Prostate gland (tissue), 2 donors: ENCODE data around the gene OBSL1. TPM values are rescaled to one million over a fixed set of nuclear protein-coding genes. Genes with fewer than 3 reads are reported as not detected.
A peak's percentile ranks its signal among the peaks of the same experiment; 100 is the strongest.

Experiments
- DNase-seq: peaks from one replicate; pipeline ENCODE4 v3.0.0-alpha.2; 2019; ENCODE audit warnings: low spot score
- H3K27ac ChIP-seq, 2 donors: fragments of 200-600 bp; sonication (generic); 2 replicates each; pipeline ENCODE4 v1.5.1; 2017 to 2019
- H3K27me3 ChIP-seq: fragments of 200-600 bp; sonication (generic); replicated peaks from 2 replicates; pipeline ENCODE4 v1.5.1; 2019; ENCODE audit not compliant: insufficient read depth
- H3K36me3 ChIP-seq, 2 donors: fragments of 200-600 bp; sonication (generic); 1 replicate in 1 of 2; 2 replicates in 1 of 2; pipeline versions ENCODE4 v1.5.1 to v1.8.1; 2017 to 2019
- H3K4me1 ChIP-seq: fragments of 200-600 bp; sonication (generic); replicated peaks from 2 replicates; pipeline ENCODE4 v1.5.1; 2019
- H3K4me3 ChIP-seq, 2 donors: fragments of 200-600 bp; sonication (generic); 2 replicates each; pipeline ENCODE4 v1.5.1; 2017 to 2019
- H3K9me3 ChIP-seq: fragments of 200-600 bp; sonication (generic); 2 replicates; pipeline ENCODE4 v1.5.1; 2017
- POLR2A ChIP-seq: fragments of 450-650 bp; IDR thresholded peaks from one replicate; pipeline ENCODE4 v1.6.1; 2016; ENCODE audit warnings: antibody characterized with exemption, mild to moderate bottlenecking
- POLR2AphosphoS5 ChIP-seq: sonication (generic); formaldehyde crosslinking; IDR thresholded peaks from one replicate; pipeline ENCODE4 v1.6.1; 2017; ENCODE audit warnings: antibody characterized with exemption
- WGBS: methylation state at CpG from one replicate; pipeline ENCODE4 v1.1.5; 2018; 5-methylcytosine and 5-hydroxymethylcytosine counted together
- intact Hi-C: fragments of 100-400 bp; cut with DNase I; formaldehyde crosslinking; loops from one replicate; pipeline ENCODE4 v1.14.2; 2022
- total RNA-seq, 2 donors: library from RNA; depleted of rRNA; stranded (reverse); fragments of >200 nt; gene quantifications; one replicate each; pipeline ENCODE4 v1.1.0, GENCODE V29; 2016
- TF ChIP-seq, protein P1 (sequence below), 4 experiments: fragments of 200-600 bp in 2 of 4; fragments of 450-650 bp in 2 of 4; sonication (generic) in 2 of 4; IDR thresholded peaks; 1 replicate in 3 of 4; 2 replicates in 1 of 4; pipeline ENCODE4 v1.5.1; 2016 to 2019; ENCODE audit warnings: antibody characterized with exemption in 4 of 4, mild to moderate bottlenecking in 2 of 4, moderate library complexity in 2 of 4

The OBSL1 gene
- total RNA-seq, 2 donors from 2014 or later = 142 to 330 TPM

DNA sequence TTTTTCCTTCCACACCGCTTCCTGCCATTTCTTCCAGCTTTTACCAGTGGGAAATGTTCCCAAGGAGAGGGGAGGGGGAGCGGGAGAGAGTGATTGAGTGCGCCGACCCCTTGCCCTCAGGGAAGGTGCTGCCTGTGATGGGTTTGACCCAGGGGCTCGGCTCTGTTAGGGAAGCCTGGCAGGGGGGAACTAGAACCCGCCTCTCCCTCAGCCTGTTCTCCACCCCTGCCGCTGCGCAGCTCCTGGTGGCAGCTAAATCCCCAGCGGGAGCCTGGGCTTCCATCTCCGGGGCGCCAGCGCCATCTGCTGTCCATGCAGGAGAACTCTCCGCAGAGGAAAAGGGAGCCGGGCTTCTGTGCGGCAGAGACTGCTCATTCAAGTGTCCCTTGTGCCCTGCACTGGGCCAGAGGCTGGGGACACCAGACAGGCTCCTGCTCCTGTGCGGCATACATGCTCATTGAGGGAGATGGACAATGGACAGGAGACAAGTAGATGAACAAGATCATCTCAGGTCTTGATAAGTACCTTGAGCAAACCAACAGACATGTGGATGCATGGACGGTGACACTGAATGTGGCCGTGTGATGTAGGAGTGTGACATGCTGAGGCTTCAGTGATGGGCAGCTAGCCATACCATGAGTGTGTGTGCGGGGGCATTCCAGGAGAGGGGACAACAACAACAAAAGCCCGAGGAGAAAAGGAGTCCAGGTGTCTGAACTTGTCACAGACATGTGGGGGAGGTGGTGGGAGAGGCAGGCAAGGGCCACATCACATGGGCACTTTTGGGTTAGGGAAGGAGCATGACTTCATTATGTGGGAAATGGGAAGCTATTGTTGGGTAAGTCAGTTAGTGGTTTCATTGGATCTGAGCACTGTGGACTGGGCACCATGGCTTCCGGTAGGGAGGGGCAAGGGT lies 41.0 kb downstream of the OBSL1 start:
- Histone ChIP-seq H3K27ac (no peak overlapping the region), H3K4me1 (no peaks in the 10 kb centered on the region), H3K36me3 (no peaks in the 10 kb centered on the region), H3K27me3 (no peaks in the 10 kb centered on the region), H3K4me3 (no peak overlapping the region), H3K9me3 (no peaks in the 10 kb centered on the region)
- DNase-seq = peak; percentile 74
- TF ChIP-seq, protein P1, sequence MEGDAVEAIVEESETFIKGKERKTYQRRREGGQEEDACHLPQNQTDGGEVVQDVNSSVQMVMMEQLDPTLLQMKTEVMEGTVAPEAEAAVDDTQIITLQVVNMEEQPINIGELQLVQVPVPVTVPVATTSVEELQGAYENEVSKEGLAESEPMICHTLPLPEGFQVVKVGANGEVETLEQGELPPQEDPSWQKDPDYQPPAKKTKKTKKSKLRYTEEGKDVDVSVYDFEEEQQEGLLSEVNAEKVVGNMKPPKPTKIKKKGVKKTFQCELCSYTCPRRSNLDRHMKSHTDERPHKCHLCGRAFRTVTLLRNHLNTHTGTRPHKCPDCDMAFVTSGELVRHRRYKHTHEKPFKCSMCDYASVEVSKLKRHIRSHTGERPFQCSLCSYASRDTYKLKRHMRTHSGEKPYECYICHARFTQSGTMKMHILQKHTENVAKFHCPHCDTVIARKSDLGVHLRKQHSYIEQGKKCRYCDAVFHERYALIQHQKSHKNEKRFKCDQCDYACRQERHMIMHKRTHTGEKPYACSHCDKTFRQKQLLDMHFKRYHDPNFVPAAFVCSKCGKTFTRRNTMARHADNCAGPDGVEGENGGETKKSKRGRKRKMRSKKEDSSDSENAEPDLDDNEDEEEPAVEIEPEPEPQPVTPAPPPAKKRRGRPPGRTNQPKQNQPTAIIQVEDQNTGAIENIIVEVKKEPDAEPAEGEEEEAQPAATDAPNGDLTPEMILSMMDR (IDR thresholded peaks at IDR 0.05) = peak; percentile 90 to 100 (median 97)
- TF ChIP-seq POLR2AphosphoS5 = peak; percentile 68
- TF ChIP-seq POLR2A = no peak
- intact Hi-C loops = loop anchor here (10.0 kb wide), 1 partner anchor 236 kb away; no protein-coding TSS in a partner anchor
- 14% methylated on average over 21 of the region's 21 CpGs for WGBS

DNA sequence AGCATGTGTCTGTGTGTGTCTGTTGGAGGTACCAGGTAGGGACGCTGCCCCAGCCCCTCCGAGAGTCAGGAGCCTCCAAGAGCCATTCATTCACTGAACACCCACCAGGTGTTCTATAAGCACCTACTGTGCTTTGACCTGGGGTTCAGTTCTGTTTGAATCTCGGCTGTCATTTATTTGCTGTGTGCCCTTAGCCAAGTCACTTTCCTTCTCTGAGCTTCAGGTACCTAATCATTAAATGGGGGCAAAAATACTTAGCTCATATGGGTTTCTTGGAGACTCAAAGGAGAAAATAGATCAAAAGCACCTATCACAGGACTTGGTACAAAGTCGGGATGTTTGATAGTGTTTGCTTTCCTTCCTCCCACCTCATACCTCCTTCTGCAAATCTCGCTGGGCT lies 43.9 kb downstream of the OBSL1 start:
- no peaks in the 10 kb centered on the region for H3K9me3 ChIP-seq
- intact Hi-C loops = no loop called here
- no peak for TF ChIP-seq POLR2AphosphoS5
- H3K4me3 ChIP-seq = no peak overlapping the region
- 58% methylated on average over 5 of the region's 5 CpGs for WGBS
- H3K27me3 ChIP-seq = peaks cover 5% of the 10 kb centered on the region
- H3K4me1 ChIP-seq = peaks cover 1% of the 10 kb centered on the region
- DNase-seq = no peak
- no peak overlapping the region for H3K27ac ChIP-seq
- no peaks in the 10 kb centered on the region for H3K36me3 ChIP-seq

DNA sequence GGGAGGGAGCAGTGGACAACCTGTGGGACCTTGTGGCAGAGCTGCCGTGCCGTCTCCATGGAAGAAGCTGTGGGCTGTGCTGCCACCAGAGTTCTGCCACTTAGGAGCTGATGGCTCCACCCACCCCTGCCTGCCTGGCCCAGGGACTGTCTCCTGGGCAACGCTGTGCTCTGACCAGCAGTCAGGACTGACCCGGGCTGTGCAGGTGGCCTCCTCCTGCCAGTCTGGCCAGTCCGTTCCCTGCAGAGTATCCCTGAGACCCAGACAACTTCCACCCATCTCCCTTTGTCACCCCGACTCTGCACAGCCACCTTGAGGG lies 44.3 kb downstream of the OBSL1 start:
- Histone ChIP-seq H3K4me1 (peaks cover 3% of the 10 kb centered on the region), H3K36me3 (no peaks in the 10 kb centered on the region), H3K9me3 (no peaks in the 10 kb centered on the region), H3K27me3 (peaks cover 5% of the 10 kb centered on the region), H3K4me3 (no peak overlapping the region), H3K27ac (no peak overlapping the region)
- no peak for TF ChIP-seq POLR2AphosphoS5
- TF ChIP-seq, protein P1 (IDR thresholded peaks at IDR 0.05) = no peak
- TF ChIP-seq POLR2A = no peak
- 29% methylated on average over 6 of the region's 6 CpGs for WGBS
- intact Hi-C loops = no loop called here
- no peak for DNase-seq

DNA sequence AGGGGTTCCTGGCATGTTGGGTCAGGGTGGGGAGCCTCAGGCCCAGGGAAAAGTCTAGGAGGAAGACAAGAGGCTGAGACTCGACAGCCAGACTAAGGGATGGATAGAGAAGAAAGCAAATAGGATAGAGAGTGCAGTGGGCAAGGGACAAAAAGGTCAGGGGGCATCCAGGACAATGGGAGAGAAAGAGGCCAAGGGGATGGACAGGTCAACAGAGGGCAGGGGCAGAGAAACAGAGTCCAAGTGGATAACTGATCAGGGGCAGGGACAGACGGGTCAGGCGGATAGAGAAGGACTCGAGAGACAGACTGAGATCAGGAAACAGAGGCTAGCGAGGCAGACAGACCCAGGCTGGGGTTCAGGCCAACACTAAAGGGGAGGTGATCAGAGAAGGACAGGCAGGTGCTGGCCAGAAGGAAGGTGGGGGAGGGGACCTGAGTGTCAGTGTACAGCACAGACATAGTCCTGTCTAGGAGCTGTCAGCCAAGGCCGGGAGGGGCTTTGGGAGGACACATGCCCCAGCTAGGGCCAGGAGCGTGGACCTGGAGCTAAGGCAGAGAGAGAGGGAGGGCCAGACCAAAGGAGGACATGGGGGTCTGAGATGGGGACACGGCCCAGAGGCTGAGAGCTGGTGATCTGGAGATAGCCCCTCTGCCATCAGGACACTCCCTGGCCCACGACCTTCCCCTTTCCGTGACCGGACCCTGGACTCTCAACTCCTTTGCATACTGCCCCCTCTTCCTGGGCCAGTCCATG lies 44.8 kb downstream of the OBSL1 start:
- 71% methylated on average over 10 of the region's 11 CpGs for WGBS
- H3K4me1 ChIP-seq = peaks cover 3% of the 10 kb centered on the region
- H3K9me3 ChIP-seq = no peaks in the 10 kb centered on the region
- intact Hi-C loops = no loop called here
- no peak overlapping the region for H3K4me3 ChIP-seq
- TF ChIP-seq POLR2A (no peak), POLR2AphosphoS5 (no peak)
- TF ChIP-seq, protein P1 (IDR thresholded peaks at IDR 0.05) = no peak
- H3K27ac ChIP-seq = no peak overlapping the region
- H3K27me3 ChIP-seq = peaks cover 5% of the 10 kb centered on the region
- no peak for DNase-seq
- no peaks in the 10 kb centered on the region for H3K36me3 ChIP-seq

DNA sequence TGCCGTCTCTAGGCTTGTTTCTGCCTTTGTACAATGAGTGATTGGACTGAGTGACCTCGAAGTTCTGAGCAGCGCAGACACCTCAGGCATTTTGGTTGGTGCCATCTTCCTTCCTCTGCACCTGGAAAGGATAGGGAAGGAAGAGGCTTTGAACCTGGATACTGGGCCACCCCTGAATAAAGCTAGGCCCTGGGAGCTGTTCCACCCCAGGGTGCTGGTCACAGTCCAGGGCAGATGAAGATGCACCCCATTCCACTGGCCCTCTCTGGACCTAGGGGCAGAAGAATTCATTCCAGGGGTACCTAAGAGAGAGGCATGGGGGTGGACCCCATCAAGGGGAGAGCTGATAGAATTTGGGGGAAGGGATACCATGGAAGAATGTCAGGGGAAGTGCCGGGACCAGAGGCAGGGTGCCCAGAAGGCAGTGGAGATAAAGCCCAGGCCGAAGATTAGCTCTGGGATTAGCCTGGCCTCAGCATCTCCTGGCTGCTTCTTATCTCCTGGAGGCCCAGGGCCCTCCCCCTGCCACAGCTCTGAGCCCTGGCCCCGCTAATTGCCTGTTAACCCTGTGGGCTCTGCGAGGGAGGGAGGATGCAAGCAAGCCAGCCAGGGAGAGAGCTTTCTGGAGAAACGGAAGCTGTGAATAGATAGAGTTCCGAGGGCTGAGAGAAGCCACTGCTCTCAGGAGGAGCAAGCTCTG lies 45.7 kb downstream of the OBSL1 start:
- Histone ChIP-seq H3K9me3 (no peaks in the 10 kb centered on the region), H3K36me3 (no peaks in the 10 kb centered on the region), H3K4me1 (peaks cover 3% of the 10 kb centered on the region), H3K27me3 (peaks cover 5% of the 10 kb centered on the region), H3K27ac (no peak overlapping the region), H3K4me3 (no peak overlapping the region)
- TF ChIP-seq, protein P1 (IDR thresholded peaks at IDR 0.05) = no peak
- TF ChIP-seq POLR2A (no peak), POLR2AphosphoS5 (no peak)
- WGBS = 70% methylated on average over 9 of the region's 9 CpGs
- no peak for DNase-seq
- intact Hi-C loops = no loop called here
